ENCODE results near the gene CIRBP.
"Not testable (repeated sequence)": the region's sequence is repeated elsewhere in the genome, so short reads cannot be mapped to it uniquely, and the experiment has no call there.

The CIRBP gene

GRCh38 chr19:1316466-1316865 is 47.3 kb downstream of the CIRBP start:
- DNase-seq = no peak

- no peak for DNase-seq
Observed at GRCh38 chr19:1317274-1318003, 48.3 kb downstream of the CIRBP start.

- no peak for DNase-seq
Observed at GRCh38 chr19:1318678-1319471, 49.7 kb downstream of the CIRBP start.

GRCh38 chr19:1320282-1320650 is 51.1 kb downstream of the CIRBP start:
- not testable (repeated sequence) for DNase-seq

GRCh38 chr19:1321539-1321938 is 52.4 kb downstream of the CIRBP start:
- DNase-seq = no peak

GRCh38 chr19:1322198-1322981 is 53.3 kb downstream of the CIRBP start:
- no peak for DNase-seq

- no peak for DNase-seq
Observed at GRCh38 chr19:1324249-1324805, 55.2 kb downstream of the CIRBP start.

All from activated naive CD4-positive, alpha-beta T cell treated with anti-CD3 and anti-CD28 coated beads, Interleukin-2, amount 50 U/mL, for 16 hours (primary cell).